Ascending aorta (tissue), 2 donors: ENCODE data around the gene CREB3. TPM values are rescaled to one million over a fixed set of nuclear protein-coding genes. Genes with fewer than 3 reads are reported as not detected.

Experiments
- DNase-seq, 2 donors: peaks; one replicate each; pipeline ENCODE4 v3.0.0-alpha.2; 2019; ENCODE audit warnings: low spot score in 2 of 2
- H3K27ac ChIP-seq, 2 donors: fragments of 200-600 bp; sonication (generic); one replicate each; pipeline ENCODE4 v1.5.1; 2016 to 2017; ENCODE audit warnings: mild to moderate bottlenecking in 1 of 2
- H3K27me3 ChIP-seq: fragments of 200-600 bp; sonication (generic); one replicate; pipeline ENCODE4 v1.5.1; 2017
- H3K36me3 ChIP-seq, 2 donors: fragments of 200-600 bp; sonication (generic); one replicate each; pipeline ENCODE4 v1.5.1; 2016
- H3K4me1 ChIP-seq, 2 donors: fragments of 200-600 bp; sonication (generic); one replicate each; pipeline ENCODE4 v1.5.1; 2016 to 2017; ENCODE audit warnings: mild to moderate bottlenecking in 1 of 2
- H3K4me3 ChIP-seq, 2 donors: fragments of 200-600 bp; sonication (generic); one replicate each; pipeline ENCODE4 v1.5.1; 2016 to 2017; ENCODE audit warnings: mild to moderate bottlenecking in 1 of 2
- H3K9me3 ChIP-seq, 2 donors: fragments of 200-600 bp; sonication (generic); one replicate each; pipeline ENCODE4 v1.5.1; 2016
- CTCF ChIP-seq, 3 experiments: fragments of 200-600 bp in 2 of 3; fragments of 450-650 bp in 1 of 3; sonication (generic) in 2 of 3; IDR thresholded peaks; one replicate each; pipeline ENCODE4 v1.5.1; 2016 to 2019; ENCODE audit warnings: antibody characterized with exemption in 3 of 3, mild to moderate bottlenecking in 1 of 3, moderate library complexity in 1 of 3
- intact Hi-C: fragments of 100-400 bp; cut with DNase I; formaldehyde crosslinking; loops from one replicate; pipeline ENCODE4 v1.15.1; 2023
- total RNA-seq: library from RNA; depleted of rRNA; stranded (reverse); fragments of >200 nt; gene quantifications from one replicate; pipeline ENCODE4 v1.1.0, GENCODE V29; 2016

Gene CREB3
- total RNA-seq, 1 donor from 2014 or later = 48.3 TPM

DNA sequence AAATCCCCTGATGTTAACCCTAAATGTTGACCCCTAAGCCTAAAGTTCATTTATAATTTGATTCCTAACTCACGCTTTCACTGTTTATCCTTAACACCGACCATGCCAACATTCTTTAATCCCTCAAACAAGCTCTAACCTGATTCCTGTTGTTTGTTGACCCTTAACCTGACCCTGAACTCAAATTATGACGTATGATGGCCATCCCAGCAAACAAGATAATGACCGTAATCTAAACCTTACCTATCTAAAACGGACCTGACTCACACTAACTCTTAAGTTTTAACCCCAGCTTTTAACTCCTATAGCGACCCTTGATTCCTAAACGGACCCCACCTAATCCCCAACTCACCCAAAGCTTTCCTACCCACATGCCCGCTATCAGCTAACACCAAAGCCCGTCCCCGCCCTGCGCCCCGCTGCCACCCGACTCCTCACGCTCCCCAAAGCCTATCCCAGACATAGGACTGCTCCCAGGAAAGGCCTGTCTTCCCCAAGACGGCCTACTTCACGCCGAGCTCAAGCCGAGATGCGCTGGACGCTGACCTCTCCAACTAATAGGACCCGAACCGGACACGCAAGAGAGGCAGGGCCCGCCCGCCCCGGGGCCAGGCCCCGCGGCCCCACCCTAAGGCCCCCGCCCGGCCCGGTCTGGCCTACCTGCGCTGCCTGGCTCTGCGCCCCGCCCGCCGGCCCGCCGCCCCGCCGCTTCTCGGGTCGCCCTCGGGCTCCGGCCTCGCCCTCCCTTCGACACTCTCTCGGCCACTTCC lies 866 bp upstream of the CREB3 start:
- Histone ChIP-seq H3K9me3 (no peaks in the 10 kb centered on the region), H3K27me3 (no peaks in the 10 kb centered on the region), H3K36me3 (peaks cover 18 to 24% of the 10 kb centered on the region in 2 donors), H3K27ac (peak overlapping the region; percentile 98 to 99), H3K4me3 (peak overlapping the region; percentile 74 to 81), H3K4me1 (peaks cover 20 to 32% of the 10 kb centered on the region in 2 donors)
- no peak for DNase-seq
- no peak for TF ChIP-seq CTCF (IDR thresholded peaks at IDR 0.05)
- intact Hi-C loops = loop anchor here (1.0 to 10.0 kb wide), 6 partner anchors 18 to 617 kb away; partner anchors contain the start of genes ATOSB, GBA2, HINT2 and NPR2

- no peak for TF ChIP-seq CTCF (IDR thresholded peaks at IDR 0.05)
- Histone ChIP-seq H3K9me3 (no peaks in the 10 kb centered on the region), H3K36me3 (peaks cover 31 to 38% of the 10 kb centered on the region in 2 donors), H3K4me1 (peaks cover 17 to 24% of the 10 kb centered on the region in 2 donors), H3K4me3 (peak overlapping the region; percentile 74 to 81), H3K27ac (peak overlapping the region; percentile 98 to 99), H3K27me3 (no peaks in the 10 kb centered on the region)
- DNase-seq = no peak
- intact Hi-C loops = loop anchor here (1.0 to 10.0 kb wide), 6 partner anchors 16 to 618 kb away; partner anchors contain the start of genes ATOSB, GBA2, HINT2 and NPR2
Observed at GRCh38 chr9:35732800-35733541, 505 bp downstream of the CREB3 start.

DNA sequence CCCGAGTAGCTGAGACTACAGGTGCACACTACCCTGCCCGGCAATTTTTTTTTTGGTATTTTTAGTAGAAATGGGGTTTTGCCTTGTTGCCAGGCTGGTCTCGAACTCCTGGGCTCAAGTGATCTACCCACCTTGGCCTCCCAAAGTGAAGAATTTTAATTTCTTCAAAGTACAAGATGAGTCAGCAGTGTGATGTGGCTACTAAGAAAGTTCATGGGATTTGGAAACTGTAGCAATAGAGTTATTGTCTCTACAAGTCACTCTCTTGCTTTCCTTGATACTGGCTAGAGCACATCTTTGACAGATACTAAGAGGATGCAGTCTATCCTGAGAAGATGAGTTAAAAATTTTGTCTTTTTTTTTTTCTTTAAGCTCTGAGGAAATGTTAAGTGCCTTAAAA lies 1.6 kb downstream of the CREB3 start:
- DNase-seq = no peak
- H3K27ac ChIP-seq = peak overlapping the region in 1 of 2 donors; percentile 98
- peaks cover 42 to 49% of the 10 kb centered on the region in 2 donors for H3K36me3 ChIP-seq
- intact Hi-C loops = loop anchor here (10.0 kb wide), 1 partner anchor 619 kb away; the partner anchor contains the start of gene ATOSB
- TF ChIP-seq CTCF (IDR thresholded peaks at IDR 0.05) = no peak
- H3K27me3 ChIP-seq = no peaks in the 10 kb centered on the region
- H3K9me3 ChIP-seq = no peaks in the 10 kb centered on the region
- H3K4me3 ChIP-seq = peak overlapping the region in 1 of 2 donors; percentile 81
- H3K4me1 ChIP-seq = peaks cover 13 to 21% of the 10 kb centered on the region in 2 donors

DNA sequence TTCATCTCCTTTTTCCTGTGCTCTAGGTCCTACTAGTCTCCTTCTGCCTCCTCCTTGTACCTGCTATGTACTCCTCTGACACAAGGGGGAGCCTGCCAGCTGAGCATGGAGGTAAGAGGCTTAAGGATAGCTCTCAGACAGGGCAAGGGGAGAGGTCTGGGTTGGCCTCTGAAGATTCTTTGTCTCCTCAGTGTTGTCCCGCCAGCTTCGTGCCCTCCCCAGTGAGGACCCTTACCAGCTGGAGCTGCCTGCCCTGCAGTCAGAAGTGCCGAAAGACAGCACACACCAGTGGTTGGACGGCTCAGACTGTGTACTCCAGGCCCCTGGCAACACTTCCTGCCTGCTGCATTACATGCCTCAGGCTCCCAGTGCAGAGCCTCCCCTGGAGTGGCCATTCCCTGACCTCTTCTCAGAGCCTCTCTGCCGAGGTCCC lies 3.8 kb downstream of the CREB3 start:
- Histone ChIP-seq H3K9me3 (no peaks in the 10 kb centered on the region), H3K27me3 (no peaks in the 10 kb centered on the region), H3K4me3 (no peak overlapping the region), H3K36me3 (peaks cover 63 to 67% of the 10 kb centered on the region in 2 donors), H3K27ac (peak overlapping the region in 1 of 2 donors; percentile 27), H3K4me1 (peaks cover 10 to 21% of the 10 kb centered on the region in 2 donors)
- TF ChIP-seq CTCF (IDR thresholded peaks at IDR 0.05) = peak; percentile 73 to 82 (median 81)
- intact Hi-C loops = loop anchor here (5.0 to 10.0 kb wide), 2 partner anchors 146 to 621 kb away; partner anchors contain the start of gene ATOSB
- DNase-seq = peak in 1 of 2 donors; percentile 83

- peaks cover 71 to 74% of the 10 kb centered on the region in 2 donors for H3K36me3 ChIP-seq
- intact Hi-C loops = loop anchor here (5.0 to 10.0 kb wide), 2 partner anchors 145 to 622 kb away; partner anchors contain the start of gene ATOSB
- no peaks in the 10 kb centered on the region for H3K27me3 ChIP-seq
- DNase-seq = no peak
- no peak for TF ChIP-seq CTCF (IDR thresholded peaks at IDR 0.05)
- H3K27ac ChIP-seq = no peak overlapping the region
- H3K9me3 ChIP-seq = no peaks in the 10 kb centered on the region
- H3K4me3 ChIP-seq = no peak overlapping the region
- H3K4me1 ChIP-seq = peaks cover 10 to 21% of the 10 kb centered on the region in 2 donors
Observed at GRCh38 chr9:35737143-35737542, 4.7 kb downstream of the CREB3 start.
